Activated naive CD8-positive, alpha-beta T cell (primary cell): ENCODE results near the gene LPAR1.

Source experiments
- H3K27ac Mint-ChIP-seq: one replicate; pipeline ENCODE4 v1.8.0; 2021; ENCODE audit warnings: mixed read lengths
- H3K27me3 Mint-ChIP-seq: one replicate; pipeline ENCODE4 v1.8.0; 2021; ENCODE audit warnings: mixed read lengths
- H3K36me3 Mint-ChIP-seq: one replicate; pipeline ENCODE4 v1.8.0; 2021; ENCODE audit warnings: mixed read lengths
- H3K4me1 Mint-ChIP-seq: one replicate; pipeline ENCODE4 v1.8.0; 2021; ENCODE audit warnings: low read depth, mixed read lengths
- H3K4me3 Mint-ChIP-seq: one replicate; pipeline ENCODE4 v1.8.0; 2021; ENCODE audit warnings: mild to moderate bottlenecking, mixed read lengths
- H3K9me3 Mint-ChIP-seq: one replicate; pipeline ENCODE4 v1.8.0; 2021; ENCODE audit warnings: low read depth, mixed read lengths

LPAR1 gene

GRCh38 chr9:110997847-110998246 lies 40.4 kb downstream of the LPAR1 start:
- Mint-ChIP-seq H3K36me3 (no peaks in the 10 kb centered on the region), H3K4me1 (no peaks in the 10 kb centered on the region), H3K27me3 (peaks cover 1% of the 10 kb centered on the region), H3K4me3 (no peak overlapping the region), H3K27ac (no peak overlapping the region), H3K9me3 (no peaks in the 10 kb centered on the region)

- no peaks in the 10 kb centered on the region for H3K4me1 Mint-ChIP-seq
- peaks cover 3% of the 10 kb centered on the region for H3K27me3 Mint-ChIP-seq
- no peaks in the 10 kb centered on the region for H3K9me3 Mint-ChIP-seq
- no peaks in the 10 kb centered on the region for H3K36me3 Mint-ChIP-seq
- no peak overlapping the region for H3K4me3 Mint-ChIP-seq
- H3K27ac Mint-ChIP-seq, result no peak overlapping the region
Measured at GRCh38 chr9:110996436-110997220, 41.6 kb downstream of the LPAR1 start.

GRCh38 chr9:110995420-110996340 lies 42.6 kb downstream of the LPAR1 start:
- no peaks in the 10 kb centered on the region for H3K9me3 Mint-ChIP-seq
- H3K27ac Mint-ChIP-seq, result no peak overlapping the region
- no peaks in the 10 kb centered on the region for H3K4me1 Mint-ChIP-seq
- no peaks in the 10 kb centered on the region for H3K36me3 Mint-ChIP-seq
- no peak overlapping the region for H3K4me3 Mint-ChIP-seq
- peaks cover 3% of the 10 kb centered on the region for H3K27me3 Mint-ChIP-seq

- Mint-ChIP-seq H3K4me3 (no peak overlapping the region), H3K27me3 (peaks cover 3% of the 10 kb centered on the region), H3K27ac (no peak overlapping the region), H3K4me1 (no peaks in the 10 kb centered on the region), H3K9me3 (no peaks in the 10 kb centered on the region), H3K36me3 (no peaks in the 10 kb centered on the region)
Measured at GRCh38 chr9:110994771-110995241, 43.5 kb downstream of the LPAR1 start.

GRCh38 chr9:110990481-110990880 lies 47.8 kb downstream of the LPAR1 start:
- H3K27ac Mint-ChIP-seq, result no peak overlapping the region
- no peaks in the 10 kb centered on the region for H3K36me3 Mint-ChIP-seq
- no peaks in the 10 kb centered on the region for H3K4me1 Mint-ChIP-seq
- H3K9me3 Mint-ChIP-seq, result no peaks in the 10 kb centered on the region
- H3K4me3 Mint-ChIP-seq, result no peak overlapping the region
- peaks cover 3% of the 10 kb centered on the region for H3K27me3 Mint-ChIP-seq

- Mint-ChIP-seq H3K9me3 (no peaks in the 10 kb centered on the region), H3K27ac (no peak overlapping the region), H3K4me1 (no peaks in the 10 kb centered on the region), H3K27me3 (no peaks in the 10 kb centered on the region), H3K4me3 (no peak overlapping the region), H3K36me3 (no peaks in the 10 kb centered on the region)
Measured at GRCh38 chr9:110986529-110986928, 51.7 kb downstream of the LPAR1 start.

- no peak overlapping the region for H3K4me3 Mint-ChIP-seq
- H3K27me3 Mint-ChIP-seq, result no peaks in the 10 kb centered on the region
- H3K27ac Mint-ChIP-seq, result no peak overlapping the region
- H3K36me3 Mint-ChIP-seq, result no peaks in the 10 kb centered on the region
- H3K4me1 Mint-ChIP-seq, result no peaks in the 10 kb centered on the region
- no peaks in the 10 kb centered on the region for H3K9me3 Mint-ChIP-seq
Measured at GRCh38 chr9:110984890-110985437, 53.3 kb downstream of the LPAR1 start.

- no peaks in the 10 kb centered on the region for H3K36me3 Mint-ChIP-seq
- no peaks in the 10 kb centered on the region for H3K9me3 Mint-ChIP-seq
- H3K4me1 Mint-ChIP-seq, result no peaks in the 10 kb centered on the region
- no peak overlapping the region for H3K27ac Mint-ChIP-seq
- peaks cover 3% of the 10 kb centered on the region for H3K27me3 Mint-ChIP-seq
- H3K4me3 Mint-ChIP-seq, result no peak overlapping the region
Measured at GRCh38 chr9:110980261-110980660, 58.0 kb downstream of the LPAR1 start.

GRCh38 chr9:110979636-110980035 lies 58.6 kb downstream of the LPAR1 start:
- Mint-ChIP-seq H3K4me3 (no peak overlapping the region), H3K27me3 (peaks cover 3% of the 10 kb centered on the region), H3K36me3 (no peaks in the 10 kb centered on the region), H3K4me1 (no peaks in the 10 kb centered on the region), H3K27ac (no peak overlapping the region), H3K9me3 (no peaks in the 10 kb centered on the region)

- no peaks in the 10 kb centered on the region for H3K9me3 Mint-ChIP-seq
- no peak overlapping the region for H3K4me3 Mint-ChIP-seq
- peaks cover 3% of the 10 kb centered on the region for H3K27me3 Mint-ChIP-seq
- H3K36me3 Mint-ChIP-seq, result no peaks in the 10 kb centered on the region
- no peaks in the 10 kb centered on the region for H3K4me1 Mint-ChIP-seq
- H3K27ac Mint-ChIP-seq, result no peak overlapping the region
Measured at GRCh38 chr9:110978516-110978915, 59.8 kb downstream of the LPAR1 start.

GRCh38 chr9:110977259-110977709 lies 61.0 kb downstream of the LPAR1 start:
- H3K4me1 Mint-ChIP-seq, result no peaks in the 10 kb centered on the region
- peaks cover 3% of the 10 kb centered on the region for H3K27me3 Mint-ChIP-seq
- no peaks in the 10 kb centered on the region for H3K36me3 Mint-ChIP-seq
- H3K9me3 Mint-ChIP-seq, result no peaks in the 10 kb centered on the region
- no peak overlapping the region for H3K27ac Mint-ChIP-seq
- no peak overlapping the region for H3K4me3 Mint-ChIP-seq

- Mint-ChIP-seq H3K4me1 (no peaks in the 10 kb centered on the region), H3K27ac (no peak overlapping the region), H3K36me3 (no peaks in the 10 kb centered on the region), H3K4me3 (no peak overlapping the region), H3K27me3 (peaks cover 3% of the 10 kb centered on the region), H3K9me3 (no peaks in the 10 kb centered on the region)
Measured at GRCh38 chr9:110975969-110976368, 62.3 kb downstream of the LPAR1 start.

- H3K27me3 Mint-ChIP-seq, result peaks cover 3% of the 10 kb centered on the region
- no peaks in the 10 kb centered on the region for H3K4me1 Mint-ChIP-seq
- H3K36me3 Mint-ChIP-seq, result no peaks in the 10 kb centered on the region
- H3K27ac Mint-ChIP-seq, result no peak overlapping the region
- no peaks in the 10 kb centered on the region for H3K9me3 Mint-ChIP-seq
- H3K4me3 Mint-ChIP-seq, result no peak overlapping the region
Measured at GRCh38 chr9:110975278-110975677, 63.0 kb downstream of the LPAR1 start.

GRCh38 chr9:110971705-110972104 lies 66.6 kb downstream of the LPAR1 start:
- Mint-ChIP-seq H3K9me3 (no peaks in the 10 kb centered on the region), H3K27me3 (peaks cover 3% of the 10 kb centered on the region), H3K36me3 (no peaks in the 10 kb centered on the region), H3K4me1 (no peaks in the 10 kb centered on the region), H3K27ac (no peak overlapping the region), H3K4me3 (no peak overlapping the region)

GRCh38 chr9:110971234-110971633 lies 67.0 kb downstream of the LPAR1 start:
- no peaks in the 10 kb centered on the region for H3K4me1 Mint-ChIP-seq
- H3K9me3 Mint-ChIP-seq, result no peaks in the 10 kb centered on the region
- no peaks in the 10 kb centered on the region for H3K36me3 Mint-ChIP-seq
- no peaks in the 10 kb centered on the region for H3K27me3 Mint-ChIP-seq
- no peak overlapping the region for H3K4me3 Mint-ChIP-seq
- no peak overlapping the region for H3K27ac Mint-ChIP-seq
